GM12864 (cell line): ENCODE measurements around the gene CSNK2A3.

Experiments used
- DNase-seq: peaks from one replicate; pipeline ENCODE4 v3.0.0-alpha.2; 2011; ENCODE audit warnings: low read depth
- H3K4me3 ChIP-seq: 2 replicates; pipeline ENCODE4 v1.5.1; 2011; ENCODE audit warnings: mild to moderate bottlenecking, low read depth, low read length, control low read depth
- CTCF ChIP-seq: IDR thresholded peaks from 2 replicates; pipeline ENCODE4 v1.5.1; 2011; ENCODE audit warnings: low read depth, mild to moderate bottlenecking, moderate library complexity, low read length, control low read depth, inconsistent platforms; ENCODE audit errors: missing control alignments

The CSNK2A3 gene

DNA sequence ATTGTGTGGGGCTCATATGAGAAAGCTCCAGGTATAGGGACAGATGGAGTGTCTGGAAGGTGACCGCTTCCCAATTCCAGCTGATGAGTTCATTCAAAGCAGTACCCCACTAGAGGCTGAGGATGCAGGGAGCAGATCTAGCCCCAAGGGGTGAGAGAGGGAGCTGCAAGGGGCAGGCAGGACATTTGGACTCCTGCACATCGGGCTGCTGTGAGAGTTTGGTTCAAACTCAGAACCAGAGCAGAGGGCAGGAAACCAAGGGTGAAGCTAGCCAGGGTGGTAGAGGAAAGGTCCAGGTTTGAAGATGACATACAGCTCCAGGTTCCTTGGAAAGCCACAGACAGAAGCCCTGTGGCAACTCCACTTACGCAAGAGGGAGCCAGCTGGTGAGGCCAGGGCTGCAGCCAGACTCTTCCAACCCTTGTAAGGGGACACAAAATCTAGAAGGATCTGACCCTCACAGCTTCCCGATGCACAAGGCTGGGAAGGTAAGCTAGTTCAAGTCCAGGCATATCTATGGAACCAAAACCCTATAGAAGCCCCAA lies 1.9 kb downstream of the CSNK2A3 start:
- DNase-seq, result no peak
- no peak for TF ChIP-seq CTCF
- no peak overlapping the region for H3K4me3 ChIP-seq

DNA sequence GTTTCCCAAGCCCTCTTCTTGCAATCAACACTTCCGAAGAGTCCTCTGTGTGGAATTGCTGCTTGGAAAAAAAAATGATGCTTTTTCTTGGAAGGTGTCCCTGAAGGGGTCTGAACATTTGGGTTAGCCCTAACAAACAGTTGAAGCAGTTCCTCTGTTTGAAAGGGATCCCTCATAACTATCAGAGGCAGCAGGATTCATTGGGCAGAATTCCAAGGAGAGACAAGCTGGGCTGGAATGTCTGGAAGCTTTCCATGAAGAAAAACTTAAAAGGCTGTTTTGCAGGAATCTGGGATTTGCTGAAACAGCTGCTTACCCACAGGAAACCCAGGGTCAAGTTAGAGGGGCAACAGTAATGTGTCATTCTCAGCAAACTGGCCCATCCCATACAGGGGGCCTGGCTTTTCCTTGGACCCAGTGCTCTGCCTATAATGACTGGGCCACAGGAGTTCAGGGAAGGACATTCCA lies 3.1 kb downstream of the CSNK2A3 start:
- DNase-seq, result no peak
- TF ChIP-seq CTCF, result no peak
- H3K4me3 ChIP-seq, result no peak overlapping the region

GRCh38 chr11:11349106-11349825 lies 3.8 kb downstream of the CSNK2A3 start:
- no peak overlapping the region for H3K4me3 ChIP-seq
- no peak for TF ChIP-seq CTCF
- no peak for DNase-seq

DNA sequence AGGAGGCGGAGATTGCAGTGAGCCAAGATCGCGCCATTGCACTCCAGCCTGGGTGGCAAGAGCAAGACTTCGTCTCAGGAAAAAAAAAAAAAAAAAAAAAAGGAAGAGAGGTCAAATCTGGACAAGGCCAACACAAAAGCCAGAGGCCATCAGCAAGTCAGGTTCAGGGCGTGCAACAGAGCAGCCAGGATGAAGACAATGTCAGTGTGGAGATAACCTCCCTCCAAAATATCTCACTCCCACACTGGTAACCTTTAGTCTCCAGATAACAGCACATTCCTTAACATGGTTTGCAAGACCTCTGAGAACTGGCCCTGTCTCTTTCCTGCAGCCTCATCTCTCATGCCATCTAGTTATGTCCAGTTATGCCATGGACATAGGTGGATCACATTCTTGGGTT lies 4.7 kb downstream of the CSNK2A3 start:
- H3K4me3 ChIP-seq, result no peak overlapping the region
- DNase-seq, result no peak
- no peak for TF ChIP-seq CTCF

DNA sequence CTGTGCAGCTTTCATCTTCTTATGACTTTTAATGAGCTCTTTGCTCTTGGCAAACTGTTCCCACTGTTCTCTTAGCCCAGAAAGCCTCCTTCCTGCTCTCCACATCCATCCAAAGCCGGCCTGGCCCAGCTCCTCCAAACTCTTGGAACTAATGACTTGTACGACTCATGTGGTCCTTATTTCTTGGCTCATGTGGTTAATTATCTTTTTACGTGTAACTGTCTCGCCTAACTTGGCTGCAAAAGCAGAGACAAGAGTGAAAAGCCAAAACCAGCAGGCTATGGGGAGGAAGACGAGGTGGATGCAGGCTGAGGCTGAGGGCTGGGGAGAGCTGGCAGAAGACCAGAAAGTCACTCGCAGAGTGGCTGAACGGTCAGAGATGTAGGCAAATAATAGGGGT lies 5.5 kb downstream of the CSNK2A3 start:
- DNase-seq, result no peak
- no peak overlapping the region for H3K4me3 ChIP-seq
- TF ChIP-seq CTCF, result no peak

DNA sequence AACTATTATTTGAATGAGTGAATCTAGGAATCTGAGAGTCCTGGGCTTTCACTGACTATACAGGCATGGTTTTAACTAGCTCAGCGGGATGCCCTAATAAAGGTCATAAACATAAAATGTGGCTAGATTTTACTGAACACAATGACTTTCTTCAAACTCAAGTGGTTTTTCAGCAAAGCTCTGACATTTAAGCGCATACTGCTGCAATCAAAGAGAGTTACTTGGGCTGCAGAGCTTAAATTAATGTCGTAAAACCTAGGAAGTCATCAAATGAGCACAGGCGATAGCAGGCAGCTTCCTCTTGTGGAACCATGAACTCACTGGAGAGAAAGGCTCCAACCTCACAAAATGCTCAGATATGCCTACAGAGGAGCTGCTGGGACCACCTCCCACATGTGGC lies 6.7 kb downstream of the CSNK2A3 start:
- no peak for DNase-seq
- H3K4me3 ChIP-seq, result no peak overlapping the region
- no peak for TF ChIP-seq CTCF

- no peak overlapping the region for H3K4me3 ChIP-seq
- no peak for TF ChIP-seq CTCF
- DNase-seq, result no peak
These were observed 8.0 kb downstream of the CSNK2A3 start for GRCh38 chr11:11345099-11345498.
